HepG2 (cell line): ENCODE results near the gene GRIN3B. TPM values are rescaled to one million over a fixed set of nuclear protein-coding genes. Genes with fewer than 3 reads are reported as not detected.

Source experiments
- ATAD3A ChIP-seq: sonication (generic); formaldehyde crosslinking; IDR thresholded peaks from 2 replicates; pipeline ENCODE4 v1.4.0; 2020; ENCODE audit warnings: missing genetic modification reagents
- ATF7 ChIP-seq, 2 experiments: fragments of 450-650 bp in 1 of 2; sonication (generic) in 1 of 2; formaldehyde crosslinking in 1 of 2; IDR thresholded peaks; 2 replicates each; pipeline versions ENCODE4 v1.4.0 to v1.6.1; 2016 to 2020; ENCODE audit warnings: antibody characterized with exemption in 1 of 2, mild to moderate bottlenecking in 1 of 2, missing genetic modification reagents in 1 of 2
- CENPT ChIP-seq: sonication (generic); formaldehyde crosslinking; IDR thresholded peaks from 2 replicates; pipeline ENCODE4 v1.8.0; 2022; ENCODE audit warnings: low read depth, mild to moderate bottlenecking, moderate library complexity, missing genetic modification reagents
- CHCHD3 ChIP-seq: sonication (generic); formaldehyde crosslinking; IDR thresholded peaks from 2 replicates; pipeline ENCODE4 v1.8.0; 2022; ENCODE audit warnings: mild to moderate bottlenecking, missing genetic modification reagents, moderate library complexity
- DZIP1 ChIP-seq: sonication (generic); formaldehyde crosslinking; IDR thresholded peaks from 2 replicates; pipeline ENCODE4 v1.5.0; 2020; ENCODE audit warnings: mild to moderate bottlenecking, missing genetic modification reagents
- GZF1 ChIP-seq: sonication (generic); formaldehyde crosslinking; IDR thresholded peaks from 2 replicates; pipeline ENCODE4 v1.5.1; 2020; ENCODE audit warnings: mild to moderate bottlenecking, missing genetic modification reagents
- NFATC3 ChIP-seq: sonication (generic); formaldehyde crosslinking; IDR thresholded peaks from 2 replicates; pipeline ENCODE4 v1.5.1; 2020; ENCODE audit warnings: mild to moderate bottlenecking, missing genetic modification reagents
- PHF21A ChIP-seq: sonication (generic); formaldehyde crosslinking; IDR thresholded peaks from 2 replicates; pipeline ENCODE4 v1.5.0; 2020; ENCODE audit warnings: mild to moderate bottlenecking, missing genetic modification reagents
- PPARG ChIP-seq: conservative IDR thresholded peaks from 2 replicates; pipeline ENCODE4 v1.6.1; 2016; ENCODE audit warnings: missing biosample characterization, missing genetic modification reagents
- TFDP1 ChIP-seq: IDR thresholded peaks from 2 replicates; pipeline ENCODE4 v1.6.1; 2016; ENCODE audit warnings: missing compliant biosample characterization, missing genetic modification reagents, borderline replicate concordance
- ZBTB25 ChIP-seq: IDR thresholded peaks from 2 replicates; pipeline ENCODE4 v1.6.1; 2018; ENCODE audit warnings: missing genetic modification reagents
- ZBTB26 ChIP-seq: IDR thresholded peaks from 2 replicates; pipeline ENCODE4 v1.6.1; 2016; ENCODE audit warnings: missing compliant biosample characterization, missing genetic modification reagents, borderline replicate concordance
- ZBTB8A ChIP-seq: sonication (generic); formaldehyde crosslinking; IDR thresholded peaks from 2 replicates; pipeline ENCODE4 v1.4.0; 2020; ENCODE audit warnings: mild to moderate bottlenecking, low read depth, missing genetic modification reagents, borderline replicate concordance
- ZIK1 ChIP-seq: sonication (generic); formaldehyde crosslinking; IDR thresholded peaks from 2 replicates; pipeline ENCODE4 v1.5.0; 2020; ENCODE audit warnings: mild to moderate bottlenecking, low read depth, missing genetic modification reagents, borderline replicate concordance
- ZNF335 ChIP-seq: sonication (generic); formaldehyde crosslinking; IDR thresholded peaks from 2 replicates; pipeline ENCODE4 v1.4.0; 2020; ENCODE audit warnings: missing genetic modification reagents
- ZNF496 ChIP-seq: sonication (generic); formaldehyde crosslinking; IDR thresholded peaks from 2 replicates; pipeline ENCODE4 v1.8.1; 2023; ENCODE audit warnings: mild to moderate bottlenecking, moderate library complexity, missing genetic modification reagents; ENCODE audit not compliant: insufficient replicate concordance
- ZNF619 ChIP-seq: sonication (generic); formaldehyde crosslinking; IDR thresholded peaks from 2 replicates; pipeline ENCODE4 v1.4.0; 2020; ENCODE audit warnings: mild to moderate bottlenecking, missing genetic modification reagents
- ZNF7 ChIP-seq: IDR thresholded peaks from 2 replicates; pipeline ENCODE4 v1.6.1; 2016; ENCODE audit warnings: missing biosample characterization, missing genetic modification reagents
- ZNF83 ChIP-seq: sonication (generic); formaldehyde crosslinking; IDR thresholded peaks from 2 replicates; pipeline ENCODE4 v1.4.0; 2020; ENCODE audit warnings: missing genetic modification reagents, mild to moderate bottlenecking, borderline replicate concordance
- ZSCAN31 ChIP-seq: sonication (generic); formaldehyde crosslinking; IDR thresholded peaks from 2 replicates; pipeline ENCODE4 v1.5.0; 2020; ENCODE audit warnings: low read depth, mild to moderate bottlenecking, missing genetic modification reagents
- polyA plus RNA-seq, 8 experiments: library from polyadenylated mRNA; depleted of rRNA in 3 of 8; stranded (reverse) in 7 of 8; unstranded in 1 of 8; fragments of >200 nt; fragmentation: Illumina TruSeq in 4 of 8; extraction: Trizol in 4 of 8; gene quantifications; 2 replicates each; pipeline versions ENCODE4 v1.2.1 to v1.2.3, GENCODE V29; 2011 to 2016; ENCODE audit warnings: low read depth in 4 of 8, missing spikeins in 1 of 8, mixed read lengths in 1 of 8; ENCODE audit not compliant: insufficient read depth in 1 of 8
- total RNA-seq, 5 experiments: library from RNA; depleted of rRNA; stranded (reverse); fragments of >200 nt; fragmentation: Illumina TruSeq; extraction: Trizol; gene quantifications; 2 replicates each; pipeline ENCODE4 v1.2.3, GENCODE V29; 2016; ENCODE audit warnings: low read depth in 1 of 5
- TF ChIP-seq, protein P1 (sequence below): sonication (generic); formaldehyde crosslinking; IDR thresholded peaks from 2 replicates; pipeline ENCODE4 v1.4.0; 2020; ENCODE audit warnings: low read depth, mild to moderate bottlenecking, missing genetic modification reagents

The GRIN3B gene
- total and polyA plus RNA-seq, 2 of the 13 experiments (the other 11 are each of a cell fraction or from before 2014, with no cell fraction given), result 0.07 to 0.20 TPM

- no peak for TF ChIP-seq ZBTB25 (CRISPR knock-in tag)
- no peak; the same call in 1 of the 2 replicates for TF ChIP-seq DZIP1 (CRISPR knock-in tag)
- no peak for TF ChIP-seq CENPT
- TF ChIP-seq ZNF83 (CRISPR knock-in tag), result no peak
- TF ChIP-seq PHF21A (CRISPR knock-in tag), result peak; percentile 68; the same call in 1 of the 2 replicates
- no peak for TF ChIP-seq ZNF335 (CRISPR knock-in tag)
- TF ChIP-seq, protein P1, sequence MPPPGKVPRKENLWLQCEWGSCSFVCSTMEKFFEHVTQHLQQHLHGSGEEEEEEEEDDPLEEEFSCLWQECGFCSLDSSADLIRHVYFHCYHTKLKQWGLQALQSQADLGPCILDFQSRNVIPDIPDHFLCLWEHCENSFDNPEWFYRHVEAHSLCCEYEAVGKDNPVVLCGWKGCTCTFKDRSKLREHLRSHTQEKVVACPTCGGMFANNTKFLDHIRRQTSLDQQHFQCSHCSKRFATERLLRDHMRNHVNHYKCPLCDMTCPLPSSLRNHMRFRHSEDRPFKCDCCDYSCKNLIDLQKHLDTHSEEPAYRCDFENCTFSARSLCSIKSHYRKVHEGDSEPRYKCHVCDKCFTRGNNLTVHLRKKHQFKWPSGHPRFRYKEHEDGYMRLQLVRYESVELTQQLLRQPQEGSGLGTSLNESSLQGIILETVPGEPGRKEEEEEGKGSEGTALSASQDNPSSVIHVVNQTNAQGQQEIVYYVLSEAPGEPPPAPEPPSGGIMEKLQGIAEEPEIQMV, result 0 out of 2 replicates have a peak, but pooled peaks have one; percentile 12
- TF ChIP-seq CHCHD3 (CRISPR knock-in tag), result 0 out of 2 replicates have a peak, but pooled peaks have one; percentile 35
- TF ChIP-seq ATF7 (IDR thresholded peaks at IDR 0.05), result no peak
- TF ChIP-seq ATF7 (CRISPR knock-in tag; IDR thresholded peaks at IDR 0.05), result no peak
- TF ChIP-seq PPARG (CRISPR knock-in tag), result no peak
- no peak for TF ChIP-seq GZF1
- 0 out of 2 replicates have a peak, but pooled peaks have one; percentile 40 for TF ChIP-seq ZNF619 (CRISPR knock-in tag)
- no peak for TF ChIP-seq NFATC3 (CRISPR knock-in tag)
- TF ChIP-seq ATAD3A (CRISPR knock-in tag), result no peak
- no peak for TF ChIP-seq ZBTB26
- peak; percentile 39; the same call in 1 of the 2 replicates for TF ChIP-seq ZSCAN31 (CRISPR knock-in tag)
- TF ChIP-seq ZNF7 (CRISPR knock-in tag), result no peak
- TF ChIP-seq TFDP1 (CRISPR knock-in tag), result peak; percentile 46; the same call in 1 of the 2 replicates
- no peak for TF ChIP-seq ZNF496 (CRISPR knock-in tag)
- no peak for TF ChIP-seq ZBTB8A (CRISPR knock-in tag)
- TF ChIP-seq ZIK1 (CRISPR knock-in tag), result no peak; the same call in 1 of the 2 replicates
These were observed 26.0 kb downstream of the GRIN3B start, which contains the start of gene CNN2 (continued) for GRCh38 chr19:1025960-1026782.
